HG02798 (cell line): ENCODE measurements around the gene SEMA6D.
A peak's percentile ranks its signal among the peaks of the same experiment; 100 is the strongest.

Experiments used
- ATAC-seq: cut with Tn5 transposase; IDR thresholded peaks from one replicate; pipeline ENCODE4 v1.9.1; 2021; ENCODE audit warnings: mild to moderate bottlenecking; ENCODE audit not compliant: unreplicated experiment, poor library complexity

SEMA6D gene

GRCh38 chr15:47778263-47778770 is 61.0 kb downstream of the SEMA6D start:
- ATAC-seq, result no peak

DNA sequence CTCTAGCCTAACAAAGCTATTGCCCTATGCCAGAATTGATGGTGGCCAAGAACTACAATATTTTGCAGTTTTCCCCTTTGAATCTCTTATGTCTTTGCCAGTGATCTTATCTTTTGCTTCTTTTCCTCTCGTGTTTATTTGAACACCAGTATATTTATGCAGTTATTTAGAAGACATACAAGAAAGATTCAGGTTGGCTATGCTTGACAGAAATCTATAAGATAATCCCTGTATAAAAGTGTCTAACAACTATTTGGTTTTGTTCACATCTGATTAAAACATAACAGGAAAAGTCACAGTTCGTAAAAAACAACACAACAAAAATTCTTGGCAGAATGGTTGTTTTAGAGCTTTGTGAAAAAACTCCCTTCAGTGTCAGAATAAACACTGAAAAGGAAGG is 63.7 kb downstream of the SEMA6D start:
- no peak for ATAC-seq

DNA sequence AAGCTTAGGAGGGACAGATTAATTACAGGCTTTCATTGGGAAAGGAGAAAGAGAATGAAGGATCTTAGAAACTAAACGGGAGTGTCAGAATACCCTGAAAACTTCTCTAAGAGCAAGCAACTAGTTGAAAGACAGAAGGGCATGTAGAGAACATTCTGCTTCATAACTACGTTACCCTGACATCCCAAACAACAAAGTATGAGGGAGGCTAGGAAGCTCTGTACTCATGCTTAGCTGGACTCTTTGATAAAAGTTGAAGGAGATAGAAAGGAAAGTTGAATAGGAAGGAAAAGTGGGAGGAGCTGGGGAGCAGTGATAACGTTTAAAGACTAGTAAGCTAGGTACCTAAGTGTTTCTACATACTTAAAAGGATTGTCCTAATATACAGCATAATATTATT is 64.2 kb downstream of the SEMA6D start:
- no peak for ATAC-seq

DNA sequence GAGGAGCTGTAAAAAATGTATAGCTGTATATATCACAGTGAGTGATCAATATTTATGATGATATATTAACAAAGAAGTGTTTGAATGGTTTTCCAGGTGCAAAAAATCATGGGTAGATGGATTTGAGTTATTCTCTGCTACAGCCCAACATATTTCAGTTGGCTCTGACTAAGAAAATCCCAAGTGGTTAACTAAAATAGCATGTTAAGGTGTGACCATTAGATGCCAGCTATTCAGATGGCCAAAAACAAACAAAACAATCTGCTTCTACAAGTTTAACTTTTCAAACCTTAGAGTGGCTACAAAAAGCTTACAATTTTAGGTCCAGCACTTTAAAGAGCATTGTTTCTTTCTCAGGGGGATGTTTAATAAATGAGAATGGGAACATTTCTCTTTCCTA is 67.5 kb downstream of the SEMA6D start:
- no peak for ATAC-seq

DNA sequence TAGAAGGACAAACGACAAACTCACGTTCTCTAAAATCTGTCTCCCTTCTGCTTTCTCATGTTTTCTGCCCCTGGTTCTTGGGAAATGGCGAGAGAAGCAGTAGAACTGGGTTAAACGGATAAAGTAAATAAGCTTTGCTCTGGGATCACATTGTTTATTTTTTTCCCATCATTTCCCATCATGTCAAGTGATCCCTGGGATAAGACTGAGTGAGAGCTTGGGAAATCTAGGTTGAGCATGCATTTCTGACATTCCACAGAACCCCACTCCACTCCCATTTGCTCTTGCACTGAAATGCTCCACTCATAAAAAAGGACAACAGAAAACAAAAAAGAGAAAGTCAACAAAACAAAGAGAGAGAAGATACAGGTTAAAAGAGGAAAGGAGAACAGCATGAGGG is 69.1 kb downstream of the SEMA6D start:
- no peak for ATAC-seq

- no peak for ATAC-seq
Observed at GRCh38 chr15:47787875-47788274, 70.6 kb downstream of the SEMA6D start.

GRCh38 chr15:47788685-47789084 is 71.4 kb downstream of the SEMA6D start:
- ATAC-seq, result no peak

DNA sequence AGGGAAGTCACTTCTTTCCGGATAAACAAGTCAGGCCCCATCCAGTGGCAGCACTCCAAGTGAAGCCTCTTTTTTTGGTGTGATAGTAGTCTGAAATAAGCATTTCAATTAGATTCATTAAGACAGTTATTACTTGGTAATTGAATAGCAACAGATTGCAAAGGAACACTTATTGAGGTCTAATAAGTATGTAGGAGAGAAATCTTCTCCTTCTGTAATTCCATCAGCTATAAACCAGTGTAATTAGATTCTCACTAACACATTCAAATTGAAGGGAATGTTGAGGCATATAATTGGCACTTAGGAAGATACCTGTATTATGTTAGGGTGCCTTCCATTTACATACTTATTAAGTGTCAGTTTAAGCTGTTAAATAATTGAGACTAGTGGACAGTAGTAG is 73.9 kb downstream of the SEMA6D start:
- no peak for ATAC-seq

GRCh38 chr15:47792231-47792630 is 74.9 kb downstream of the SEMA6D start:
- no peak for ATAC-seq

DNA sequence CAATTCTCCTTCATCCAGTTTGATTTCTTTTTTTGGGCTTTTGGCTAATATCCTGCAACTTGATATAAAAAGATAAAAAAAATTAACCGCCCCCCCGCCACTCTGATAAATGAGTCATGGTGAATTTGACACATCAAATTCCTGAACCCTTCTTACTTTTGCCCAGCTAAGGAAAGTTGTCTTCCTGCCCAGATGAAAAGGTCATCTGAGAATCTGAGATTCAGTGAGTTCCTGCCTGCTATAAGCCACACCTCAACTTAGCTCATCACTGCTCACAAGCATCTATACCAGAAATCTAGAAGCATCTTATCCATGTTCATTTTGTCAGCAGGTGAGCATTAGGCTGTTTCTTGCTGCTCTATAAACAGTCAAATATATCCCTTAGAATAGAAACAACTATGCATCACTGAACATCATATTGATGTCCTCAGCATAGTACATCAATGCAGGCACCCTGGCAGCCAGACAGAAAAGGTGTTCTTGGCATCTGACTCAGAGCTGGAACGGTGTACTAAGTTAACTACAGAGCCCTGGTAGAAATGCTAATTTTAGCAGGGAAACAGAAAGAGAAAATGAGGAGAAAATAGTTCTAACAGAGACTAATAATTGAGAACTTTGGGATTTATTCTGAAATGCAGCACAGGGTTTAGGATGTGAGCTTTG is 77.1 kb downstream of the SEMA6D start:
- ATAC-seq, result no peak

- no peak for ATAC-seq
Observed at GRCh38 chr15:47795864-47796263, 78.6 kb downstream of the SEMA6D start.

- no peak for ATAC-seq
Observed at GRCh38 chr15:47796339-47796738, 79.0 kb downstream of the SEMA6D start.

DNA sequence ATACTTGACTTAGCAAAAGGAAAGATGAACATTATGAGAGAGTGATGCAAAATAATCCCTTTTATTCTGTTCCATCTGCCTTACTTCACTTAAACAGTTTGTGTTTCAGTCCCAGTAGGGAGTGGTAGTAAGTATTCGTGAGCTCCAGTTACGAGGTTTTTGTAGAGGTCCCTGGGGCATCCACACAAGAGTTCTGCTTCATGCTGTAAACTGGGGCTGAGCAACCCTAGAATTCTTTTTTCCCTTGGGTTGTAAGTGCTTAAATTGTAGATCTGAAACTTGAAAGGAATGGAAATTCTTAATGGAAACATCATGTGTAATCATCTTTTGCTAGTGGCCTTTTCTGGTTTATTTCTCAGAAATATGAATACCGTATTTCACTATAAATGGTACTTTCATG is 79.5 kb downstream of the SEMA6D start:
- ATAC-seq, result no peak

DNA sequence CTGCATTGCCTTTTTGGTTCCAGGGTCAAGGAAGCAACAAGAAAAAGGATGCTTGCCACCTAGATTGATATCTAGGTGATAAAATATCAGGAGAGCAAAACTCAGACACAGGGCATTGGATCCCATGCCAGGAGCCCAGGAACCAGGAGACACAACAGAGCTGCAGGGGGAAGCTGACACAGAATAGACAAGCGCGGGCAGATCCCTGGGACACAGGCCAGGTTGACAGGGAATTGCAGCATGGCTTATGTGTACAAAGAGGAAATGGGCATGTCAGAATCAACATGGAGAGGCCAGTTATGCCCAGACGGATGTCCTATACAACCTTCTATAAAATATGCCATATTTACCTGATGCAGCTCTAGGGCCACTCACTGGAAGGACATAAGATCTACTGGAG is 84.2 kb downstream of the SEMA6D start:
- ATAC-seq, result no peak

GRCh38 chr15:47802216-47802615 is 84.9 kb downstream of the SEMA6D start:
- ATAC-seq, result no peak

- no peak for ATAC-seq
Observed at GRCh38 chr15:47803767-47804166, 86.5 kb downstream of the SEMA6D start.

- no peak for ATAC-seq
Observed at GRCh38 chr15:47804733-47805132, 87.4 kb downstream of the SEMA6D start.

DNA sequence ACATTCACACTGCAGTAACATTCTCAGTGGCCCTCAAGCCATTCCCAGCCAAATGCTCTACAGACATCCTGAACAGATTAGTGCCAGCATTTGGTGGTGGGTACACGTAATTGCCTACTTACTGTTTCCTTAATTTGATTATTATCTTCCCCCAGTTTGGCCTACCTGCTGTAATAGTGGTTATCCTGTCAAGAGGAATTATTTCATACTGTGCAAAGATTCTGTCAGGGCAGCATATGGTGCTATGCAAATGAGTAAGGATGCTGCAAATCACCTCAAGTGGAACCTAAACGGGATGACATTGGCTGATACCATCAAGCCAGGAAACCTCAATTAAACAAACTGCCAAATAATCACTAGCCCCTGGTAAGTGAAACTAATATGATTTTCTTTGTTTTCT is 88.7 kb downstream of the SEMA6D start:
- no peak for ATAC-seq

DNA sequence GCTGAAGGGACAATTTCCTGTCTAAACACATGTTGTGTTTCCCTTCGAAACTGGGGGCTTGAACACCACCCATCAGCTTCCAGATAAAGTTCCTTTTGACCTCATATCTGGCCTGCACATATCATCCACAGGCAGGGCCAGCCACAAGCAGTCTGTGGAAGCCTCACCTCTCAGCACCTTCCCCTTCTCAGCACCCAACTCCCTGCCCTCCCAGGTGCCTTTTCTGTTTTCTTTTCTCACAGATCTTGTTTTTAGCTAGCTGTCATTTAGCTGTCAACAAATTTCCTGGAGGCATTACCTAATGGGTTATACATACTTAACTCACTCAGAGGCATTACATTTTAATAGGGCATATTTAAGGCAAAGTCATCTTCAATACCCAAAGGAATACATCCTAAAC is 93.9 kb downstream of the SEMA6D start:
- ATAC-seq, result no peak

DNA sequence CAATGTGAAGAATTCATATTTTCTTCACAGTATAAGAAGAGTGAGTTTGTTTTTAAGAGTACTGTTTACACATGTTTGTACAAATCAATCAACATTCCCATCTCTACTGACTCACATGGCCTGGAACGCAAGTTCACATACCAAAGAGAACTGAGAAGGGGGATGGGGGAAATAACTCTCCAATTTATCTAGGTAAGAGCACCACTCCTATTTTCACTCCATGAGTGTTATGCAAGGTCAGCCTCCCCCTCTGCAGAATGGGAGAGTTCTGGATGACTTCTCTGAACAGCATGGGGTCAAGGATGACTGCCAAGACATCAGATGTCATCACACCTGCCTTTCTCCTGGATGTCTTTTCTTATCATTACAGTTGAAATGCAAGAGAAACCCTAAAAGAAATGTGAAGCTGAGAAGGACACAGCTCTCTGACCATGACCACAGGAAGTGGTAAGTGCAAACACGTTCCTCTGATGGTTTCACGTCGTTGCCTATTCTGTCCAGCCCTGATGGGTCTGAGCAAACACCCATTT is 95.2 kb downstream of the SEMA6D start:
- ATAC-seq, result peak; percentile 60

DNA sequence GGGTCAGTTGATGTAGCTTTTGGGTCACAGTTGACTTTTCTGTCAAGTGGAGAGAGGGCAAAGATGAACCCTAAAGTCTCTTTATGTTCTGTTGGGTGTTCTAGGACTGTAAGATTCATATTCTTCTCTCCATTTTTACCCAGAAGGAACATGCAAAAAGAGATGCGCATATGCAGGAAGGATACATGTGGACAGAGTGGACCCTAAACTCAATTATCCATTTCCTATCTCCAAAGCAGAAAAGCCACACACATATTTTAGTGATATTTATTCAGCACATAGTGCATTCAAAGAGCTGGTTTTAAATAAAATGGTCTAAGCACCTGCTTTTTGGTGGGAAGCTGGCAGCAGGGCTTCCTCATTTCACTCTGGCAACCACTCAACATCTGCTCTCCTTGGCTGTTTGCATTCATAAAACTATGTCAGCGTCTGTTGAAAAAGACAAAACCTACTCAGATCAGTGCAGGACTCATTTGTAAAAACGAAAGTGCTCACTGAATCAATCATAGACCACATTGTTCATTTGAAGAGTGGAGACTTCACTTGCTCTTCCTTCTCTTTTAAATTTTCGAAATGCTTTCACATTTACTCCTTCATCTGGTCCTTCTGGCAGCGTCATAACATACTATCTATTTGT is 96.6 kb downstream of the SEMA6D start:
- ATAC-seq, result peak; percentile 88

DNA sequence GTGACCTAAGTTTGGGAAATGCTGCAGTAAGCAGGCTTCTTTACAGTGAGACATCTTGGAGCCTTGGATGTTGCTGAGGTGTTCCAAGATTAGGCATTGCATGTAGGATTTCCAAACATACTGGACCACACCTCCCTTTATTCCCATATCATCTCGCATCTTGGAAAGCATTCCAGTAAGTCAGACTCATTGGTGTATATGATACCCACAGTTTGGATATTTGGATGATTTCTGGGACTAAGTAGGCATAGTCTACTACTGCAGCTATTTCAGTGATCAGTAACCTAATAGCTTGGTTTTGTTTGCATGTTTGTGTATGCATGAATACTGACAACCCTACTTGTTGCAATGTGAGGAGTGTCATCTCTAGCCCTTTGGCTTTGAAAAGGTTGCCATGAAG is 97.3 kb downstream of the SEMA6D start:
- ATAC-seq, result no peak
